Panc1 (cell line): ENCODE results near the gene CABLES2. TPM values are rescaled to one million over a fixed set of nuclear protein-coding genes. Genes with fewer than 3 reads are reported as not detected.
A peak's percentile ranks its signal among the peaks of the same experiment; 100 is the strongest.

ENCODE experiments used
- ATAC-seq: fragments of 200-7000 bp; cut with Tn5 transposase; 2 replicates; pipeline ENCODE4 v1.9.1; 2020; ENCODE audit warnings: mild to moderate bottlenecking, moderate library complexity
- BruUV-seq: library from RNA; stranded (reverse); fragments of 400-500 nt; replicated peaks from 2 replicates; lab custom pipeline; 2021; lab: Mats Ljungman, UMichigan
- CTCF ChIA-PET: fragments of 300-600 bp; sonication (Branson Sonifier 250); formaldehyde crosslinking; loops from one replicate; lab custom pipeline; 2022; ENCODE audit warnings: antibody characterized with exemption; lab: Charles Lee
- POLR2A ChIA-PET: fragments of 300-600 bp; sonication (Branson Sonifier 250); formaldehyde crosslinking; loops from one replicate; lab custom pipeline; 2022; ENCODE audit warnings: antibody characterized with exemption; lab: Charles Lee
- DNase-seq: peaks from one replicate; pipeline ENCODE4 v3.0.0-alpha.2; 2010; ENCODE audit warnings: low read depth, low spot score
- H3K27ac ChIP-seq: 2 replicates; pipeline ENCODE4 v1.5.1; 2011; ENCODE audit warnings: mild to moderate bottlenecking, low read length, inconsistent platforms
- H3K27me3 ChIP-seq: fragments of 200-500 bp; sonication (Bioruptor generic); 2 replicates; pipeline ENCODE4 v1.6.0; 2014; ENCODE audit warnings: low read length, inconsistent platforms; ENCODE audit not compliant: control insufficient read depth, insufficient read depth
- H3K36me3 ChIP-seq: fragments of 200-500 bp; sonication (Bioruptor generic); 2 replicates; pipeline ENCODE4 v1.5.1; 2014; ENCODE audit warnings: inconsistent platforms, mild to moderate bottlenecking, low read length, moderate library complexity; ENCODE audit not compliant: control insufficient read depth, insufficient read depth
- H3K4me1 ChIP-seq: 2 replicates; pipeline ENCODE4 v1.5.1; 2011; ENCODE audit warnings: inconsistent platforms, mild to moderate bottlenecking, low read length, moderate library complexity; ENCODE audit not compliant: control insufficient read depth, insufficient read depth
- H3K4me3 ChIP-seq, 2 experiments: 2 replicates each; pipeline ENCODE4 v1.5.1; 2011 to 2012; ENCODE audit warnings: low read depth in 2 of 2, low read length in 2 of 2, mild to moderate bottlenecking in 2 of 2, inconsistent platforms in 1 of 2, moderate library complexity in 1 of 2
- H3K9me3 ChIP-seq: fragments of 200-500 bp; sonication (Bioruptor generic); 2 replicates; pipeline ENCODE4 v1.5.1; 2014; ENCODE audit warnings: low read depth, mild to moderate bottlenecking, inconsistent platforms, low read length, moderate library complexity; ENCODE audit not compliant: control insufficient read depth, insufficient read depth
- POLR2AphosphoS5 ChIP-seq: IDR thresholded peaks from 2 replicates; pipeline ENCODE4 v1.6.1; 2012; ENCODE audit warnings: mild to moderate bottlenecking, low read depth, low read length, moderate library complexity
- REST ChIP-seq, 2 experiments: IDR thresholded peaks; 2 replicates each; pipeline ENCODE4 v1.6.1; 2011 to 2012; ENCODE audit warnings: low read depth in 2 of 2, control low read depth in 1 of 2, low read length in 1 of 2, mild to moderate bottlenecking in 1 of 2, moderate library complexity in 1 of 2; ENCODE audit not compliant: insufficient read depth in 1 of 2
- SIN3A ChIP-seq: IDR thresholded peaks from 2 replicates; pipeline ENCODE4 v1.6.1; 2012; ENCODE audit warnings: low read depth, mild to moderate bottlenecking, low read length, moderate library complexity, borderline replicate concordance; ENCODE audit not compliant: insufficient read depth
- TCF7L2 ChIP-seq: IDR thresholded peaks from 2 replicates; pipeline ENCODE4 v1.6.1; 2011; ENCODE audit warnings: mild to moderate bottlenecking, low read depth, low read length, inconsistent platforms
- in situ Hi-C: cut with HindIII; loops from 2 replicates; pipeline ENCODE4 v1.10.0; 2016; ENCODE audit warnings: low sequenced_read_pairs, low pct_unique_long_range_greater_than_20kb
- intact Hi-C: fragments of 100-400 bp; cut with micrococcal nuclease; formaldehyde crosslinking; loops from one replicate; pipeline ENCODE4 v1.10.0; 2022; ENCODE audit not compliant: unreplicated experiment
- total RNA-seq: library from RNA; stranded (reverse); gene quantifications from one replicate; pipeline ENCODE4 v1.2.1, GENCODE V29; 2021; ENCODE audit not compliant: unreplicated experiment
- TF ChIP-seq, protein P1 (sequence below): fragments of 450-650 bp; IDR thresholded peaks from 2 replicates; pipeline ENCODE4 v1.5.1; 2017; ENCODE audit warnings: mild to moderate bottlenecking

Gene CABLES2
- total RNA-seq, 1 experiment from 2014 or later, result 9.8 TPM

DNA sequence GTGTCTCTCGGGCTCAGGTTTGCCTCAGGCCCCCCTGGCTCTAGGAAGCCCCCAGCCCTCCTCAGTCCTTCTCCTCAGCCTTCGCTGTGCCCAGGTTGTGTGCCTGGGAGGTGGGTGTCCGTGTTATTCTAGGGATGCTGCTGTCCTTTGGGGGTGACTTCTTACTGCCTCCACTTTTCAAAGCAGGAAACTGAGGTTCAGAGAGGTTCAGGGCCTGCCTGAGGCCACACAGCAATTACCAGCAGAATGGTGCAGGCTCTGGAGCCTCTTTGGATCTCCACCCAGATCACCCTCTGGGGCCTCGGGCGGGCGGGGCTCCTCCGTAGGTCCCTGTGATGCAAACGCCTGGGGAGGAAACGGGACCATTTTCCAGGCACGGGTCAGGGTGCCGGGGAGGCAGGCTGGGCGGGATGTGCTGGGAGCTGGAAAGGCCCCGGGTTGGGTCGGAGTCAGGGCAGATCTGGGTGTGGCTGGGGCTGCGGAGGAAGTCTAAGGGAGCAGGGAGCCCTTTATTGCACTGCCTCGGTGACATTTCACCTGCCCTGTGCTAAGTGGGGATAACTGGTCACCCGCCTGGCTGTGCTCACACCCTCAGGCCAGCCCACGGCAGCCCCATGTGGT, 45.5 kb upstream of the CABLES2 start:
- intact Hi-C loops (no loop called here), in situ Hi-C loops (no loop called here)
- POLR2A ChIA-PET, result no interaction called here
- no peak for DNase-seq
- Histone ChIP-seq H3K4me1 (peaks cover 2% of the 10 kb centered on the region; the same call in 1 of the 2 replicates), H3K27me3 (no peaks in the 10 kb centered on the region), H3K36me3 (no peaks in the 10 kb centered on the region), H3K9me3 (no peaks in the 10 kb centered on the region), H3K27ac (no peak overlapping the region), H3K4me3 (no peak overlapping the region)
- peak; percentile 12 for ATAC-seq
- BruUV-seq, result no TSS peak
- TF ChIP-seq REST (IDR thresholded peaks at IDR 0.05; ENCODE audit: insufficient read depth in 1 of 2, low read depth in 2 of 2, low read length in 1 of 2) (no peak), POLR2AphosphoS5 (no peak), TCF7L2 (no peak), SIN3A (no peak)
- TF ChIP-seq, protein P1, sequence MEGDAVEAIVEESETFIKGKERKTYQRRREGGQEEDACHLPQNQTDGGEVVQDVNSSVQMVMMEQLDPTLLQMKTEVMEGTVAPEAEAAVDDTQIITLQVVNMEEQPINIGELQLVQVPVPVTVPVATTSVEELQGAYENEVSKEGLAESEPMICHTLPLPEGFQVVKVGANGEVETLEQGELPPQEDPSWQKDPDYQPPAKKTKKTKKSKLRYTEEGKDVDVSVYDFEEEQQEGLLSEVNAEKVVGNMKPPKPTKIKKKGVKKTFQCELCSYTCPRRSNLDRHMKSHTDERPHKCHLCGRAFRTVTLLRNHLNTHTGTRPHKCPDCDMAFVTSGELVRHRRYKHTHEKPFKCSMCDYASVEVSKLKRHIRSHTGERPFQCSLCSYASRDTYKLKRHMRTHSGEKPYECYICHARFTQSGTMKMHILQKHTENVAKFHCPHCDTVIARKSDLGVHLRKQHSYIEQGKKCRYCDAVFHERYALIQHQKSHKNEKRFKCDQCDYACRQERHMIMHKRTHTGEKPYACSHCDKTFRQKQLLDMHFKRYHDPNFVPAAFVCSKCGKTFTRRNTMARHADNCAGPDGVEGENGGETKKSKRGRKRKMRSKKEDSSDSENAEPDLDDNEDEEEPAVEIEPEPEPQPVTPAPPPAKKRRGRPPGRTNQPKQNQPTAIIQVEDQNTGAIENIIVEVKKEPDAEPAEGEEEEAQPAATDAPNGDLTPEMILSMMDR, result no peak
- CTCF ChIA-PET, result no interaction called here

DNA sequence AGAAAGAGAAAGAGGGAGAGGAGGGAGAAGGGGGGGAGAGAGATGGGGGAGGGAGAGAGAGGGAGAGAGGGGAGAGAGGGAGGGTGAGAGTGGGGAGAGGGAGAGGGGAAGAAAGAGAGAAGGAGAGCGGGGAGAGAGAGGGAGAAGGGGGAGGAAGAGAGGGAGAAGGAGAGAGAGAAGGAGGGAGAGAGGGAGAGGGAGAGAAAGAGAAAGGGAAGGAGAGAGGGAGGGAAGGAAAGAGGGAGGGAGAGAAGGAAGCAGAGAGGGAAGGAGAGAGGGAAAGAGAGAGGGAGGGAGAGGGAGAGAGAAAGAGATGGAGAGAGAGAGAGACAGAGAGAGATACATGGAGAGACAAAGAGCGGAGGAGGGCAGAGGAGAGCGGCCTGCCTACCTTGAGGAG, 44.9 kb upstream of the CABLES2 start:
- DNase-seq (no peak), ATAC-seq (no peak)
- no peak overlapping the region for H3K27ac ChIP-seq
- no peaks in the 10 kb centered on the region for H3K9me3 ChIP-seq
- intact Hi-C loops (no loop called here), in situ Hi-C loops (no loop called here)
- POLR2A ChIA-PET, result no interaction called here
- no TSS peak for BruUV-seq
- no peak for TF ChIP-seq TCF7L2
- no peak for TF ChIP-seq REST (IDR thresholded peaks at IDR 0.05; ENCODE audit: insufficient read depth in 1 of 2, low read depth in 2 of 2, low read length in 1 of 2)
- TF ChIP-seq, protein P1, result no peak
- no peak for TF ChIP-seq POLR2AphosphoS5
- no peak for TF ChIP-seq SIN3A
- no peak overlapping the region for H3K4me3 ChIP-seq
- no peaks in the 10 kb centered on the region for H3K36me3 ChIP-seq
- H3K27me3 ChIP-seq, result no peaks in the 10 kb centered on the region
- peaks cover 2% of the 10 kb centered on the region; the same call in 1 of the 2 replicates for H3K4me1 ChIP-seq
- CTCF ChIA-PET, result no interaction called here
